Thyroid gland (tissue), 4 donors: ENCODE measurements around the gene HMCN2. TPM values are rescaled to one million over a fixed set of nuclear protein-coding genes. Genes with fewer than 3 reads are reported as not detected.

Experiments
- DNase-seq, 2 donors: peaks; one replicate each; pipeline ENCODE4 v3.0.0-alpha.2; 2019
- H3K27ac ChIP-seq, 3 donors: fragments of 200-600 bp; sonication (generic); 1 replicate in 2 of 3; 2 replicates in 1 of 3; pipeline ENCODE4 v1.5.1; 2016 to 2019; ENCODE audit warnings: mild to moderate bottlenecking in 1 of 3, moderate library complexity in 1 of 3
- H3K27me3 ChIP-seq: fragments of 200-600 bp; sonication (generic); one replicate; pipeline ENCODE4 v1.5.1; 2019
- H3K36me3 ChIP-seq, 2 donors: fragments of 200-600 bp; sonication (generic); one replicate each; pipeline ENCODE4 v1.5.1; 2016 to 2019
- H3K4me1 ChIP-seq, 2 donors: fragments of 200-600 bp; sonication (generic); one replicate each; pipeline ENCODE4 v1.5.1; 2017 to 2019
- H3K4me3 ChIP-seq, 3 donors: fragments of 200-600 bp; sonication (generic); replicated peaks in 1 of 3; 1 replicate in 2 of 3; 2 replicates in 1 of 3; pipeline ENCODE4 v1.5.1; 2016; ENCODE audit warnings: mild to moderate bottlenecking in 1 of 3
- H3K9me3 ChIP-seq: fragments of 200-600 bp; sonication (generic); one replicate; pipeline ENCODE4 v1.5.1; 2017
- CTCF ChIP-seq, 6 experiments: fragments of 200-600 bp in 3 of 6; fragments of 450-650 bp in 3 of 6; sonication (generic) in 3 of 6; IDR thresholded peaks; one replicate each; pipeline ENCODE4 v1.5.1; 2016 to 2019; ENCODE audit warnings: antibody characterized with exemption in 6 of 6, mild to moderate bottlenecking in 2 of 6, inconsistent platforms in 1 of 6, moderate library complexity in 1 of 6
- POLR2A ChIP-seq, 2 donors: fragments of 450-650 bp; IDR thresholded peaks; one replicate each; pipeline ENCODE4 v1.6.1; 2017; ENCODE audit warnings: antibody characterized with exemption in 2 of 2, mild to moderate bottlenecking in 2 of 2, moderate library complexity in 1 of 2
- WGBS, 2 donors: methylation state at CpG; one replicate each; pipeline ENCODE4 v1.1.5; 2017; 5-methylcytosine and 5-hydroxymethylcytosine counted together
- intact Hi-C: fragments of 100-400 bp; cut with DNase I; formaldehyde crosslinking; loops from one replicate; pipeline ENCODE4 v1.15.1; 2023
- total RNA-seq, 4 donors: library from RNA; depleted of rRNA; stranded (reverse); fragments of >200 nt; gene quantifications; one replicate each; pipeline ENCODE4 v1.2.3, GENCODE V29; 2016

HMCN2 gene
- total RNA-seq, 4 donors from 2014 or later: 1.7 to 5.5 (median 3.5) TPM

GRCh38 chr9:130473009-130473408 lies 207.4 kb downstream of the HMCN2 start:
- Histone ChIP-seq H3K36me3 (peaks cover 8 to 10% of the 10 kb centered on the region in 2 donors), H3K4me1 (no peaks in the 10 kb centered on the region), H3K27ac (no peak overlapping the region), H3K4me3 (no peak overlapping the region), H3K9me3 (no peaks in the 10 kb centered on the region), H3K27me3 (no peaks in the 10 kb centered on the region)
- intact Hi-C loops: no loop called here
- TF ChIP-seq POLR2A (IDR thresholded peaks at IDR 0.05) (no peak), CTCF (IDR thresholded peaks at IDR 0.05) (no peak)
- no peak for DNase-seq
- WGBS, 2 donors: 86 to 98% methylated on average over 6 of the region's 6 CpGs

DNA sequence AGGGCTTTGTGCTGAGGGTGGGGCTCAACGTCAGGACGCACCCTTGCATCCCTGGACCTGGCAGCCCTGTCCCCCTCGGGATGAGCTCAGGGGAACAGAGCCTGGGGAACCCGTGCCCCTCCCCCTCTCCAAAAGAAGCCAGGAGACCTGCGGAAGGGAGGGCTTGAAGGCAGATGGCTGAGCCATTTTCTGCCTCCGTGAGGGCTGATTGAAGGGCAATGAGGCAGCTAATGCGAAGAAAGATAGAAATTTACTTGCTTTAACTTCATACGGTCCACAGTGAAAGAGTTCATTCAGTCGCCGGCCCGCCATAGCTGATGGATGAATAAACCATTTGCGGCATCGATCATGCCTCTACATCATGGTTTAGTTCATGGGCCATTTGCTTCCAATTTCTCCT lies 208.0 kb downstream of the HMCN2 start:
- TF ChIP-seq CTCF (IDR thresholded peaks at IDR 0.05) (no peak), POLR2A (IDR thresholded peaks at IDR 0.05) (no peak)
- no peaks in the 10 kb centered on the region for H3K9me3 ChIP-seq
- intact Hi-C loops: no loop called here
- H3K36me3 ChIP-seq: peaks cover 8 to 10% of the 10 kb centered on the region in 2 donors
- no peak for DNase-seq
- no peak overlapping the region for H3K27ac ChIP-seq
- H3K4me1 ChIP-seq: no peaks in the 10 kb centered on the region
- WGBS, 2 donors: 71 to 88% methylated on average over 9 to 13 of the region's 13 CpGs
- no peaks in the 10 kb centered on the region for H3K27me3 ChIP-seq
- no peak overlapping the region for H3K4me3 ChIP-seq

GRCh38 chr9:130474106-130474505 lies 208.5 kb downstream of the HMCN2 start:
- WGBS, 2 donors: 76 to 83% methylated on average over 15 of the region's 15 CpGs
- peaks cover 8 to 10% of the 10 kb centered on the region in 2 donors for H3K36me3 ChIP-seq
- DNase-seq: no peak
- H3K27me3 ChIP-seq: no peaks in the 10 kb centered on the region
- TF ChIP-seq POLR2A (IDR thresholded peaks at IDR 0.05) (no peak), CTCF (IDR thresholded peaks at IDR 0.05) (no peak)
- no peaks in the 10 kb centered on the region for H3K4me1 ChIP-seq
- H3K4me3 ChIP-seq: no peak overlapping the region
- H3K27ac ChIP-seq: no peak overlapping the region
- no peaks in the 10 kb centered on the region for H3K9me3 ChIP-seq
- intact Hi-C loops: no loop called here

DNA sequence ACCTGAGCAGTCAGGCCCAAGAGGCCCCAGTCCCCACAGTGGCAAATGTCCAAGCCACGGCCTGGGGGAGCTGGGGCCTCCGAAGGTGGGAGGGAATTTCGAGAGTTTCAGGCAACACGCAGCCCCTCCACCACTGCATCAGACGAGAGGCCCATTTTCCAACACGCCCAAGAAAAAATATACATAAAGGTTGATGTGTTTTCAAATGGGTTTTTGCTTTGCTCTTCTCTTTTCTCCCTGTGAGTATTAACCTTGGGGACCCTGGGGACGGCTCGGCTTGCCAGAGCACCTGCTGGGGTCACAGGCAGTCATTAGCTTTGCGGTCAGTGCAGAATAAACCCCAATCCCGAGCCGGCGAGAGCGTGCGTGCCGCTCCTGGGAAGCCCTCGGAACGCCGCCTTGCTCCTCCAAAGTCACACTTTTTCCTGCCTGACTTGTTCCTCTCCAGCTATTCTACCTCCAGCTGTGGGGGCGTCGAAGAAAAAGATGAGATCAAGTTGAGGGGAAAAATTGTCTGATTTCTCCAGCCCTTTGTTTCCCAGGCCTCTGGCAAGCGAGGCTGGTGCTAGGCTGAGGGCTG lies 210.7 kb downstream of the HMCN2 start:
- intact Hi-C loops: no loop called here
- WGBS, 2 donors: 84% methylated on average over 21 of the region's 21 CpGs
- DNase-seq: no peak
- no peak overlapping the region for H3K27ac ChIP-seq
- peaks cover 5 to 13% of the 10 kb centered on the region in 2 donors for H3K36me3 ChIP-seq
- no peaks in the 10 kb centered on the region for H3K4me1 ChIP-seq
- H3K9me3 ChIP-seq: no peaks in the 10 kb centered on the region
- TF ChIP-seq CTCF (IDR thresholded peaks at IDR 0.05) (no peak), POLR2A (IDR thresholded peaks at IDR 0.05) (no peak)
- no peaks in the 10 kb centered on the region for H3K27me3 ChIP-seq
- no peak overlapping the region for H3K4me3 ChIP-seq

GRCh38 chr9:130477564-130477963 lies 212.0 kb downstream of the HMCN2 start:
- Histone ChIP-seq H3K4me3 (no peak overlapping the region), H3K27me3 (no peaks in the 10 kb centered on the region), H3K4me1 (no peaks in the 10 kb centered on the region), H3K27ac (no peak overlapping the region), H3K9me3 (no peaks in the 10 kb centered on the region), H3K36me3 (peaks cover 4 to 8% of the 10 kb centered on the region in 2 donors)
- intact Hi-C loops: no loop called here
- no peak for TF ChIP-seq CTCF (IDR thresholded peaks at IDR 0.05)
- TF ChIP-seq POLR2A (IDR thresholded peaks at IDR 0.05): no peak
- no peak for DNase-seq
- 85 to 96% methylated on average over 12 of the region's 12 CpGs for WGBS, 2 donors
